SK-N-MC (cell line): Measurements from ENCODE around the gene NKIRAS1.

Source experiments
- EZH2 ChIP-seq: fragments of 200-600 bp; sonication (generic); IDR thresholded peaks from one replicate; pipeline ENCODE4 v1.6.1; 2017; ENCODE audit warnings: antibody characterized with exemption
- FOXP2 ChIP-seq: optimal IDR thresholded peaks from 2 replicates; pipeline ENCODE3; 2011; ENCODE audit warnings: mild to moderate bottlenecking, moderate library complexity; ENCODE audit not compliant: insufficient read depth; ENCODE audit errors: extremely low read length, control extremely low read depth
- POLR2AphosphoS5 ChIP-seq: IDR thresholded peaks from 2 replicates; pipeline ENCODE4 v1.6.1; 2012; ENCODE audit warnings: mild to moderate bottlenecking, low read depth, low read length, borderline replicate concordance

- TF ChIP-seq EZH2, result no peak
- TF ChIP-seq FOXP2, result no peak
- TF ChIP-seq POLR2AphosphoS5, result no peak
Observed at GRCh38 chr3:23900744-23901143, 16.0 kb downstream of the NKIRAS1 start.
